CD4-positive, CD25-positive, alpha-beta regulatory T cell (primary cell): ENCODE data around the gene FMNL1. TPM values are rescaled to one million over a fixed set of nuclear protein-coding genes. Genes with fewer than 3 reads are reported as not detected.
A peak's percentile ranks its signal among the peaks of the same experiment; 100 is the strongest.

Experiments used
- ATAC-seq, 2 donors: fragments of 150-1000 bp; cut with Tn5 transposase; one replicate each; pipeline ENCODE4 v1.10.0; 2021; ENCODE audit warnings: low read depth in 2 of 2, moderate number of reproducible peaks in 2 of 2, moderate library complexity in 1 of 2
- DNase-seq, 3 donors: peaks; one replicate each; pipeline versions ENCODE4 v3.0.0 to v3.0.0-alpha.2; 2012 to 2022; ENCODE audit warnings: mixed read lengths in 1 of 3
- H3K27ac ChIP-seq: one replicate; pipeline ENCODE4 v1.7.0; 2013; ENCODE audit warnings: mild to moderate bottlenecking, low read length; ENCODE audit not compliant: insufficient read depth, poor library complexity, severe bottlenecking
- H3K27me3 ChIP-seq: one replicate; pipeline ENCODE4 v1.7.0; 2013; ENCODE audit warnings: low read length; ENCODE audit not compliant: control insufficient read depth, insufficient read depth
- H3K36me3 ChIP-seq: one replicate; pipeline ENCODE4 v1.7.0; 2013; ENCODE audit warnings: mild to moderate bottlenecking, low read length, moderate library complexity; ENCODE audit not compliant: control insufficient read depth, insufficient read depth
- H3K4me1 ChIP-seq: 2 replicates; pipeline ENCODE4 v1.7.0; 2013; ENCODE audit warnings: mild to moderate bottlenecking, low read length; ENCODE audit not compliant: insufficient read depth, control insufficient read depth, poor library complexity, severe bottlenecking
- H3K4me3 ChIP-seq: one replicate; pipeline ENCODE4 v1.7.0; 2013; ENCODE audit warnings: low read depth, mild to moderate bottlenecking, low read length, moderate library complexity
- H3K9me3 ChIP-seq, 2 experiments: 1 replicate in 1 of 2; 2 replicates in 1 of 2; pipeline ENCODE4 v1.7.0; 2013; ENCODE audit warnings: low read length in 2 of 2, mild to moderate bottlenecking in 1 of 2, moderate library complexity in 1 of 2; ENCODE audit not compliant: control insufficient read depth in 2 of 2
- H3K27ac Mint-ChIP-seq, 3 donors: one replicate each; pipeline ENCODE4 v1.8.0; 2020 to 2022; ENCODE audit warnings: mild to moderate bottlenecking in 3 of 3, mixed read lengths in 3 of 3, moderate library complexity in 2 of 3
- H3K27me3 Mint-ChIP-seq: one replicate; pipeline ENCODE4 v1.8.0; 2022; ENCODE audit warnings: mild to moderate bottlenecking, mixed read lengths
- H3K36me3 Mint-ChIP-seq: one replicate; pipeline ENCODE4 v1.8.0; 2020; ENCODE audit warnings: mixed read lengths
- H3K4me1 Mint-ChIP-seq, 4 donors: one replicate each; pipeline ENCODE4 v1.8.0; 2020 to 2022; ENCODE audit warnings: mixed read lengths in 4 of 4, mild to moderate bottlenecking in 1 of 4
- H3K4me3 Mint-ChIP-seq, 4 donors: one replicate each; pipeline ENCODE4 v1.8.0; 2020 to 2022; ENCODE audit warnings: mild to moderate bottlenecking in 4 of 4, mixed read lengths in 4 of 4, moderate library complexity in 3 of 4
- H3K9me3 Mint-ChIP-seq, 7 donors: one replicate each; pipeline ENCODE4 v1.8.0; 2020 to 2022; ENCODE audit warnings: mixed read lengths in 7 of 7, mild to moderate bottlenecking in 3 of 7, moderate library complexity in 2 of 7
- polyA plus RNA-seq, 4 donors: library from polyadenylated mRNA; unstranded; fragments of 300-500 nt; fragmentation: Illumina TruSeq; gene quantifications; one replicate each; pipeline ENCODE4 v1.2.3, GENCODE V29; 2021
- total RNA-seq: library from RNA; stranded (reverse); gene quantifications from one replicate; pipeline ENCODE4 v1.2.3, GENCODE V29; 2022

FMNL1 gene
- total and polyA plus RNA-seq, 5 donors from 2014 or later = 22.8 to 575 (median 25.8) TPM

- H3K4me3 Mint-ChIP-seq = peak overlapping the region in 3 of 4 donors; percentile 7 to 66 (median 11)
These were observed 41.8 kb downstream of the FMNL1 start for GRCh38 chr17:45263477-45263860.

DNA sequence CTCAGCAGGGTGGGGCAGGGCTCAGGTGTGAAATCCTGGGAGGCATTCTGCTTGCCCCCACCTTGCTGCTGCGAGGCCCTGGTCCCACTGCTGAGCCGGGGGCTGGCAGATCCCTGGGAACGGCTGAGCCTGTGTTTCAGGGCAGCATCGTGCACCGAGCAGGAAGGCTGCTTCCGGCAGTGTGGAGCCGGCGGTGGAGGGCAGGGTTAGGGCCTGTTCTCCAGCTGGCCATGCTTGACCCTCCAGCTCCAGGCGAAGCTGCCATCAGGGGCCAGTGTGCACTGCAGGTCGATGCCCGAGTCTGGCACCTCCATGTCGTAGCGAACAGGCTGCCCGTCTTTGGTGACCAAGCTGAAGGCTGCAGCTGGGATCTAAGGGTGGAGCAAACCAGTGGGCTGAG, 42.7 kb downstream of the FMNL1 start:
- no peak overlapping the region for H3K4me3 Mint-ChIP-seq
- peaks cover 0 to 32% (median 16%) of the 10 kb centered on the region in 4 donors for H3K4me1 Mint-ChIP-seq
- H3K27me3 Mint-ChIP-seq = no peaks in the 10 kb centered on the region

More at GRCh38 chr17:45263477-45263860, 41.8 kb downstream of the FMNL1 start:
- H3K27ac ChIP-seq = no peak overlapping the region
- Mint-ChIP-seq H3K27me3 (no peaks in the 10 kb centered on the region), H3K9me3 (no peaks in the 10 kb centered on the region), H3K27ac (peak overlapping the region; percentile 52 to 88 (median 59)), H3K36me3 (peaks cover 8% of the 10 kb centered on the region), H3K4me1 (peaks cover 0 to 36% (median 21%) of the 10 kb centered on the region in 4 donors)
- DNase-seq = no peak
- H3K4me3 ChIP-seq = no peak overlapping the region
- ATAC-seq = no peak
- H3K36me3 ChIP-seq = peaks cover 52% of the 10 kb centered on the region
- H3K27me3 ChIP-seq = no peaks in the 10 kb centered on the region
- H3K9me3 ChIP-seq = no peaks in the 10 kb centered on the region
- H3K4me1 ChIP-seq = peaks cover 19% of the 10 kb centered on the region

GRCh38 chr17:45264988-45265387, 43.3 kb downstream of the FMNL1 start:
- H3K27me3 ChIP-seq = no peaks in the 10 kb centered on the region
- H3K27ac ChIP-seq = no peak overlapping the region
- Mint-ChIP-seq H3K4me3 (no peak overlapping the region), H3K4me1 (peaks cover 0 to 32% (median 16%) of the 10 kb centered on the region in 4 donors), H3K27ac (peak overlapping the region in 1 of 3 donors; percentile 52), H3K27me3 (no peaks in the 10 kb centered on the region), H3K36me3 (peaks cover 17% of the 10 kb centered on the region), H3K9me3 (no peaks in the 10 kb centered on the region)
- peaks cover 19% of the 10 kb centered on the region for H3K4me1 ChIP-seq
- peaks cover 67% of the 10 kb centered on the region for H3K36me3 ChIP-seq
- H3K9me3 ChIP-seq = no peaks in the 10 kb centered on the region
- ATAC-seq (no peak), DNase-seq (no peak)
- H3K4me3 ChIP-seq = no peak overlapping the region

More for the DNA sequence above, 42.7 kb downstream of the FMNL1 start:
- H3K36me3 ChIP-seq = peaks cover 61% of the 10 kb centered on the region
- ATAC-seq (no peak), DNase-seq (no peak)
- Mint-ChIP-seq H3K9me3 (no peaks in the 10 kb centered on the region), H3K36me3 (peaks cover 12% of the 10 kb centered on the region), H3K27ac (peak overlapping the region in 1 of 3 donors; percentile 52)
- H3K27me3 ChIP-seq = no peaks in the 10 kb centered on the region
- no peaks in the 10 kb centered on the region for H3K9me3 ChIP-seq
- no peak overlapping the region for H3K27ac ChIP-seq
- peaks cover 19% of the 10 kb centered on the region for H3K4me1 ChIP-seq
- H3K4me3 ChIP-seq = no peak overlapping the region

DNA sequence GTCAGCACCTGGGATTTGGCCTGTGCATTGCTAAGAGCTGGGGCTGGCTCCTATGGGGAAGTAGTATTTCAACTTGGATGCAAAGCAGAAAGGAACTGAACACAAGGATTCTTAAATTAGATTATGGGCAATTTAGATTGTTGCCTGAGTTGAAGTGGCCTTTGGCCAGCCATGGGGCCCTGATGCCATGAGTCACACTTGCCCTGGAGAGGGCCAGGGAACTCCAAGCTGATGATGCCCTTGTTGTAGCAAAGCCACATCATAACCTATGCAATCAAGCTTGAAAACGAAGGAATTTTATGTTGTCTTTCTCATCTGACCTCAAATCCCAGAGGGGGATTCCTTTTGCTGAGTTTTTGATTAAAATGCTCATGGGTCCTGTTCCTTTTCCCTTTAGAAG, 44.1 kb downstream of the FMNL1 start:
- H3K4me3 ChIP-seq = no peak overlapping the region
- H3K9me3 Mint-ChIP-seq = no peaks in the 10 kb centered on the region
- no peaks in the 10 kb centered on the region for H3K27me3 ChIP-seq

GRCh38 chr17:45266372-45266926, 44.8 kb downstream of the FMNL1 start:
- peak overlapping the region in 1 of 3 donors; percentile 23 for H3K27ac Mint-ChIP-seq
- H3K36me3 Mint-ChIP-seq = peaks cover 21% of the 10 kb centered on the region
- peaks cover 17% of the 10 kb centered on the region for H3K4me1 ChIP-seq
- H3K9me3 ChIP-seq = no peaks in the 10 kb centered on the region
- no peak for DNase-seq
- H3K4me3 ChIP-seq = no peak overlapping the region
- no peak overlapping the region for H3K27ac ChIP-seq
- H3K4me1 Mint-ChIP-seq = peaks cover 0 to 21% (median 7%) of the 10 kb centered on the region in 4 donors
- H3K36me3 ChIP-seq = peaks cover 79% of the 10 kb centered on the region
- no peak for ATAC-seq
- H3K4me3 Mint-ChIP-seq = no peak overlapping the region
- H3K9me3 Mint-ChIP-seq = no peaks in the 10 kb centered on the region
- no peaks in the 10 kb centered on the region for H3K27me3 Mint-ChIP-seq
- H3K27me3 ChIP-seq = no peaks in the 10 kb centered on the region

More for the DNA sequence above, 44.1 kb downstream of the FMNL1 start:
- peaks cover 21% of the 10 kb centered on the region for H3K36me3 Mint-ChIP-seq
- no peak for ATAC-seq
- no peaks in the 10 kb centered on the region for H3K27me3 Mint-ChIP-seq
- peaks cover 75% of the 10 kb centered on the region for H3K36me3 ChIP-seq
- no peak for DNase-seq
- no peaks in the 10 kb centered on the region for H3K9me3 ChIP-seq
- peaks cover 0 to 24% (median 11%) of the 10 kb centered on the region in 4 donors for H3K4me1 Mint-ChIP-seq
- H3K4me1 ChIP-seq = peaks cover 19% of the 10 kb centered on the region
- H3K27ac ChIP-seq = no peak overlapping the region
- no peak overlapping the region for H3K4me3 Mint-ChIP-seq
- H3K27ac Mint-ChIP-seq = peak overlapping the region in 1 of 3 donors; percentile 23

- Histone ChIP-seq H3K27me3 (no peaks in the 10 kb centered on the region), H3K9me3 (no peaks in the 10 kb centered on the region), H3K4me3 (no peak overlapping the region), H3K27ac (no peak overlapping the region), H3K36me3 (peaks cover 90% of the 10 kb centered on the region), H3K4me1 (peaks cover 7% of the 10 kb centered on the region)
- H3K9me3 Mint-ChIP-seq = no peaks in the 10 kb centered on the region
- peaks cover 21% of the 10 kb centered on the region for H3K36me3 Mint-ChIP-seq
- ATAC-seq (no peak), DNase-seq (no peak)
- no peaks in the 10 kb centered on the region for H3K27me3 Mint-ChIP-seq
- H3K4me1 Mint-ChIP-seq = peaks cover 0 to 13% (median 6%) of the 10 kb centered on the region in 4 donors
- no peak overlapping the region for H3K27ac Mint-ChIP-seq
- no peak overlapping the region for H3K4me3 Mint-ChIP-seq
These were observed 45.9 kb downstream of the FMNL1 start for GRCh38 chr17:45267436-45268055.

GRCh38 chr17:45269912-45270311, 48.2 kb downstream of the FMNL1 start:
- peak overlapping the region in 1 of 3 donors; percentile 31 for H3K27ac Mint-ChIP-seq
- peaks cover 26% of the 10 kb centered on the region for H3K36me3 Mint-ChIP-seq
- ATAC-seq = no peak

More at GRCh38 chr17:45269912-45270311, 48.2 kb downstream of the FMNL1 start:
- Mint-ChIP-seq H3K4me1 (peaks cover 0 to 5% (median 2%) of the 10 kb centered on the region in 4 donors), H3K9me3 (no peaks in the 10 kb centered on the region), H3K4me3 (no peak overlapping the region), H3K27me3 (no peaks in the 10 kb centered on the region)
- H3K27me3 ChIP-seq = no peaks in the 10 kb centered on the region
- DNase-seq = no peak
- peaks cover 88% of the 10 kb centered on the region for H3K36me3 ChIP-seq
- no peaks in the 10 kb centered on the region for H3K4me1 ChIP-seq
- no peak overlapping the region for H3K4me3 ChIP-seq
- no peaks in the 10 kb centered on the region for H3K9me3 ChIP-seq
- H3K27ac ChIP-seq = no peak overlapping the region
